ENCODE data around the gene NINJ1.
A peak's percentile ranks its signal among the peaks of the same experiment; 100 is the strongest.

The NINJ1 gene

GRCh38 chr9:93098236-93098946 is 35.7 kb downstream of the NINJ1 start:
- peak; percentile 88 to 92 for DNase-seq

GRCh38 chr9:93097511-93098201 is 36.4 kb downstream of the NINJ1 start:
- no peak for DNase-seq

GRCh38 chr9:93096811-93097382 is 37.2 kb downstream of the NINJ1 start:
- no peak for DNase-seq

- no peak for DNase-seq
These were observed 37.8 kb downstream of the NINJ1 start, which contains the start of gene CARD19 for GRCh38 chr9:93096131-93096802. Gene CARD19 (plus strand): TSS chr9:93096217. CDS start chr9:93096346, 129 bp downstream.

- DNase-seq = peak; percentile 99 to 100
These were observed 38.6 kb downstream of the NINJ1 start for GRCh38 chr9:93095205-93096130.

GRCh38 chr9:93094658-93095204 is 39.3 kb downstream of the NINJ1 start:
- DNase-seq = no peak

- no peak for DNase-seq
These were observed 40.0 kb downstream of the NINJ1 start for GRCh38 chr9:93093877-93094657.

- DNase-seq = peak in 1 of 2 experiments; percentile 10
These were observed 40.7 kb downstream of the NINJ1 start for GRCh38 chr9:93093127-93093876.

- no peak for DNase-seq
These were observed 41.6 kb downstream of the NINJ1 start for GRCh38 chr9:93092251-93092991.

GRCh38 chr9:93091453-93092081 is 42.5 kb downstream of the NINJ1 start:
- DNase-seq = no peak

GRCh38 chr9:93091056-93091452 is 43.0 kb downstream of the NINJ1 start:
- DNase-seq = no peak

GRCh38 chr9:93090091-93090655 is 43.9 kb downstream of the NINJ1 start:
- DNase-seq = no peak

GRCh38 chr9:93089481-93089991 is 44.5 kb downstream of the NINJ1 start:
- DNase-seq = no peak

GRCh38 chr9:93089024-93089423 is 45.0 kb downstream of the NINJ1 start:
- no peak for DNase-seq

- DNase-seq = no peak
These were observed 45.4 kb downstream of the NINJ1 start for GRCh38 chr9:93088656-93089015.

- DNase-seq = no peak
These were observed 45.9 kb downstream of the NINJ1 start for GRCh38 chr9:93087971-93088655.

GRCh38 chr9:93086447-93087224 is 47.4 kb downstream of the NINJ1 start:
- no peak for DNase-seq
